HEK293 (cell line): ENCODE results near the gene PYROXD2.

ENCODE experiments used
- CTCF ChIA-PET: fragments of 350-600 bp; formaldehyde crosslinking; extraction: SDS; loops from one replicate; lab custom pipeline; 2021; ENCODE audit warnings: antibody characterized with exemption; lab: Yijun Ruan, JAX
- POLR2A ChIA-PET: fragments of 300-600 bp; formaldehyde crosslinking; extraction: SDS; loops from one replicate; lab custom pipeline; 2020; ENCODE audit warnings: antibody characterized with exemption, inconsistent platforms; lab: Yijun Ruan, JAX
- H3K27ac ChIP-seq: fragments of 200-500 bp; sonication (Bioruptor generic); 2 replicates; pipeline ENCODE4 v1.5.1; 2014; ENCODE audit warnings: low read depth, low read length, control low read depth, inconsistent platforms; ENCODE audit errors: extremely low read depth
- H3K36me3 ChIP-seq, 2 experiments: fragments of 200-500 bp in 1 of 2; sonication (Bioruptor generic) in 1 of 2; 1 replicate in 1 of 2; 2 replicates in 1 of 2; pipeline ENCODE4 v1.5.1; 2014 to 2017; ENCODE audit warnings: inconsistent platforms in 2 of 2, low read length in 2 of 2; ENCODE audit not compliant: control insufficient read depth in 2 of 2, insufficient read depth in 1 of 2
- H3K4me1 ChIP-seq: fragments of 200-500 bp; sonication (Bioruptor generic); 2 replicates; pipeline ENCODE4 v1.5.1; 2014; ENCODE audit warnings: mild to moderate bottlenecking, low read length, inconsistent platforms; ENCODE audit not compliant: control insufficient read depth, insufficient read depth
- H3K4me3 ChIP-seq: 2 replicates; pipeline ENCODE4 v1.5.1; 2011; ENCODE audit warnings: low read depth, mild to moderate bottlenecking, control low read depth, low read length, moderate library complexity
- H3K9me3 ChIP-seq: fragments of 200-500 bp; sonication (Bioruptor generic); 2 replicates; pipeline ENCODE4 v1.5.1; 2014; ENCODE audit warnings: low read depth, low read length, inconsistent platforms; ENCODE audit not compliant: control insufficient read depth, insufficient read depth
- IKZF3 ChIP-seq: fragments of 450-650 bp; IDR thresholded peaks from 2 replicates; pipeline ENCODE4 v1.5.0; 2018; ENCODE audit warnings: missing biosample characterization, mild to moderate bottlenecking, missing genetic modification characterization, moderate library complexity
- KLF16 ChIP-seq: fragments of 450-650 bp; formaldehyde crosslinking; IDR thresholded peaks from 2 replicates; pipeline ENCODE4 v1.5.1; 2017; ENCODE audit warnings: missing biosample characterization, missing genetic modification characterization
- OSR2 ChIP-seq: fragments of 450-650 bp; formaldehyde crosslinking; IDR thresholded peaks from 2 replicates; pipeline ENCODE4 v1.5.1; 2016; ENCODE audit warnings: missing biosample characterization, missing genetic modification characterization
- SCRT2 ChIP-seq: fragments of 450-650 bp; formaldehyde crosslinking; IDR thresholded peaks from 2 replicates; pipeline ENCODE4 v1.5.1; 2016; ENCODE audit warnings: missing biosample characterization, missing genetic modification characterization
- SETDB1 ChIP-seq: IDR thresholded peaks from one replicate; pipeline ENCODE4 v1.6.1; 2017; ENCODE audit warnings: mild to moderate bottlenecking, low read length, moderate library complexity, mixed read lengths; ENCODE audit not compliant: insufficient read length
- SP3 ChIP-seq: fragments of 450-650 bp; formaldehyde crosslinking; IDR thresholded peaks from 2 replicates; pipeline ENCODE4 v1.5.1; 2016; ENCODE audit warnings: missing biosample characterization, missing genetic modification characterization
- ZBTB20 ChIP-seq: fragments of 450-650 bp; formaldehyde crosslinking; IDR thresholded peaks from 2 replicates; pipeline ENCODE4 v1.5.1; 2016; ENCODE audit warnings: missing biosample characterization, missing genetic modification characterization
- ZBTB48 ChIP-seq: fragments of 450-650 bp; formaldehyde crosslinking; IDR thresholded peaks from 2 replicates; pipeline ENCODE4 v1.5.1; 2016; ENCODE audit warnings: missing biosample characterization, missing genetic modification characterization
- ZNF292 ChIP-seq: fragments of 450-650 bp; formaldehyde crosslinking; IDR thresholded peaks from 2 replicates; pipeline ENCODE4 v1.5.1; 2016; ENCODE audit warnings: low read depth, missing biosample characterization, missing genetic modification characterization, borderline replicate concordance
- ZNF394 ChIP-seq: fragments of 450-650 bp; formaldehyde crosslinking; IDR thresholded peaks from 2 replicates; pipeline ENCODE4 v1.5.1; 2016; ENCODE audit warnings: missing biosample characterization, missing genetic modification characterization, mild to moderate bottlenecking, moderate library complexity, borderline replicate concordance
- ZNF48 ChIP-seq: fragments of 450-650 bp; formaldehyde crosslinking; IDR thresholded peaks from 2 replicates; pipeline ENCODE4 v1.5.1; 2016; ENCODE audit warnings: missing biosample characterization, missing genetic modification characterization
- ZNF555 ChIP-seq: fragments of 450-650 bp; formaldehyde crosslinking; conservative IDR thresholded peaks from 2 replicates; pipeline ENCODE4 v1.5.1; 2017; ENCODE audit warnings: missing biosample characterization, mild to moderate bottlenecking, missing genetic modification characterization, inconsistent platforms
- ZNF560 ChIP-seq: fragments of 450-650 bp; formaldehyde crosslinking; IDR thresholded peaks from 2 replicates; pipeline ENCODE4 v1.5.1; 2017; ENCODE audit warnings: missing biosample characterization, missing genetic modification characterization, borderline replicate concordance
- ZNF596 ChIP-seq: fragments of 450-650 bp; IDR thresholded peaks from 2 replicates; pipeline ENCODE4 v1.5.0; 2018; ENCODE audit warnings: missing biosample characterization, mild to moderate bottlenecking, missing genetic modification characterization, moderate library complexity
- ZSCAN30 ChIP-seq: fragments of 450-650 bp; IDR thresholded peaks from 2 replicates; pipeline ENCODE4 v1.5.1; 2018; ENCODE audit warnings: missing biosample characterization, mild to moderate bottlenecking, missing genetic modification characterization, moderate library complexity
- TF ChIP-seq, protein P1 (sequence below): fragments of 450-650 bp; IDR thresholded peaks from 2 replicates; pipeline ENCODE4 v1.5.1; 2018; ENCODE audit warnings: missing biosample characterization, mild to moderate bottlenecking, missing genetic modification characterization
- TF ChIP-seq, protein P2 (sequence below): fragments of 450-650 bp; formaldehyde crosslinking; conservative IDR thresholded peaks from 2 replicates; pipeline ENCODE4 v1.5.1; 2016; ENCODE audit warnings: low read depth, missing biosample characterization, missing genetic modification characterization
- TF ChIP-seq, protein P3 (sequence below): fragments of 450-650 bp; formaldehyde crosslinking; IDR thresholded peaks from 2 replicates; pipeline ENCODE4 v1.5.1; 2016; ENCODE audit warnings: missing biosample characterization, missing genetic modification characterization
- TF ChIP-seq, protein P4 (sequence below): fragments of 450-650 bp; formaldehyde crosslinking; IDR thresholded peaks from 2 replicates; pipeline ENCODE4 v1.5.0; 2017; ENCODE audit warnings: missing biosample characterization, missing genetic modification characterization, borderline replicate concordance
- TF ChIP-seq, protein P5 (sequence below): fragments of 450-650 bp; formaldehyde crosslinking; IDR thresholded peaks from 2 replicates; pipeline ENCODE4 v1.5.1; 2017; ENCODE audit warnings: missing biosample characterization, missing genetic modification characterization

Gene PYROXD2

DNA sequence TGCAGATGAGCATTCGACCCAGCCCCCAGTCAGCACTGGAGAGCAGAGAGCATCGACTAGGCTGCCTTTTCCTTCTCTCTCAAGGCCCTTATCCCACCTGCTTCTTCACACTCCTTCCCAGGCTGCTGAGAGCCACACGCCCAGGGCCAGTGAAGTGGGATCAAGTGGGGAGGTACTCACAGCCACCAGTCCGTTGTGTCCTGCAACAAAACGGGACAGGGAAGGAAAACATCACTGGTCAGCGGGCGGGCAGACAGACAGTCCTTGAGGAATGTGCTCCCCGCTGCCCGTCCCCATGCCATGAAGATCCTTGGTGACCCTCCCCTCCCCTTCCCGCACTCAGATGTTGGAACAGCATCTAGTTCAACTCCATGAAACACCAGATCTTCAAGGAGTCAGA, 4.2 kb downstream of the PYROXD2 start:
- TF ChIP-seq SP3 (tag by site-specific recombination) (no peak), ZNF292 (tag by site-specific recombination) (no peak), OSR2 (tag by site-specific recombination) (no peak), ZNF596 (tag by site-specific recombination) (no peak), ZBTB48 (tag by site-specific recombination) (no peak), ZNF560 (tag by site-specific recombination) (no peak), IKZF3 (tag by site-specific recombination) (no peak)
- TF ChIP-seq, protein P1, sequence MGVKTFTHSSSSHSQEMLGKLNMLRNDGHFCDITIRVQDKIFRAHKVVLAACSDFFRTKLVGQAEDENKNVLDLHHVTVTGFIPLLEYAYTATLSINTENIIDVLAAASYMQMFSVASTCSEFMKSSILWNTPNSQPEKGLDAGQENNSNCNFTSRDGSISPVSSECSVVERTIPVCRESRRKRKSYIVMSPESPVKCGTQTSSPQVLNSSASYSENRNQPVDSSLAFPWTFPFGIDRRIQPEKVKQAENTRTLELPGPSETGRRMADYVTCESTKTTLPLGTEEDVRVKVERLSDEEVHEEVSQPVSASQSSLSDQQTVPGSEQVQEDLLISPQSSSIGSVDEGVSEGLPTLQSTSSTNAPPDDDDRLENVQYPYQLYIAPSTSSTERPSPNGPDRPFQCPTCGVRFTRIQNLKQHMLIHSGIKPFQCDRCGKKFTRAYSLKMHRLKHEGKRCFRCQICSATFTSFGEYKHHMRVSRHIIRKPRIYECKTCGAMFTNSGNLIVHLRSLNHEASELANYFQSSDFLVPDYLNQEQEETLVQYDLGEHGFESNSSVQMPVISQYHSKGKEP (tag by site-specific recombination): no peak
- TF ChIP-seq, protein P2, sequence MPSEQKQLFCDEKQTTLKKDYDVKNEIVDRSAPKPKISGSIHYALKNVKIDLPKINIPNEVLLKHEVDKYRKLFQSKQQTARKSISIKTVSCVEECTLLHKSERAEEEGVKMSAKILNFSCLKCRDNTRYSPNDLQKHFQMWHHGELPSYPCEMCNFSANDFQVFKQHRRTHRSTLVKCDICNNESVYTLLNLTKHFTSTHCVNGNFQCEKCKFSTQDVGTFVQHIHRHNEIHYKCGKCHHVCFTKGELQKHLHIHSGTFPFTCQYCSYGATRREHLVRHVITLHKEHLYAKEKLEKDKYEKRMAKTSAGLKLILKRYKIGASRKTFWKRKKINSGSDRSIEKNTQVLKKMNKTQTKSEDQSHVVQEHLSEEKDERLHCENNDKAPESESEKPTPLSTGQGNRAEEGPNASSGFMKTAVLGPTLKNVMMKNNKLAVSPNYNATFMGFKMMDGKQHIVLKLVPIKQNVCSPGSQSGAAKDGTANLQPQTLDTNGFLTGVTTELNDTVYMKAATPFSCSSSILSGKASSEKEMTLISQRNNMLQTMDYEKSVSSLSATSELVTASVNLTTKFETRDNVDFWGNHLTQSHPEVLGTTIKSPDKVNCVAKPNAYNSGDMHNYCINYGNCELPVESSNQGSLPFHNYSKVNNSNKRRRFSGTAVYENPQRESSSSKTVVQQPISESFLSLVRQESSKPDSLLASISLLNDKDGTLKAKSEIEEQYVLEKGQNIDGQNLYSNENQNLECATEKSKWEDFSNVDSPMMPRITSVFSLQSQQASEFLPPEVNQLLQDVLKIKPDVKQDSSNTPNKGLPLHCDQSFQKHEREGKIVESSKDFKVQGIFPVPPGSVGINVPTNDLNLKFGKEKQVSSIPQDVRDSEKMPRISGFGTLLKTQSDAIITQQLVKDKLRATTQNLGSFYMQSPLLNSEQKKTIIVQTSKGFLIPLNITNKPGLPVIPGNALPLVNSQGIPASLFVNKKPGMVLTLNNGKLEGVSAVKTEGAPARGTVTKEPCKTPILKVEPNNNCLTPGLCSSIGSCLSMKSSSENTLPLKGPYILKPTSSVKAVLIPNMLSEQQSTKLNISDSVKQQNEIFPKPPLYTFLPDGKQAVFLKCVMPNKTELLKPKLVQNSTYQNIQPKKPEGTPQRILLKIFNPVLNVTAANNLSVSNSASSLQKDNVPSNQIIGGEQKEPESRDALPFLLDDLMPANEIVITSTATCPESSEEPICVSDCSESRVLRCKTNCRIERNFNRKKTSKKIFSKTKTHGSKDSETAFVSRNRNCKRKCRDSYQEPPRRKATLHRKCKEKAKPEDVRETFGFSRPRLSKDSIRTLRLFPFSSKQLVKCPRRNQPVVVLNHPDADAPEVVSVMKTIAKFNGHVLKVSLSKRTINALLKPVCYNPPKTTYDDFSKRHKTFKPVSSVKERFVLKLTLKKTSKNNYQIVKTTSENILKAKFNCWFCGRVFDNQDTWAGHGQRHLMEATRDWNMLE: no peak
- POLR2A ChIA-PET: no interaction called here

DNA sequence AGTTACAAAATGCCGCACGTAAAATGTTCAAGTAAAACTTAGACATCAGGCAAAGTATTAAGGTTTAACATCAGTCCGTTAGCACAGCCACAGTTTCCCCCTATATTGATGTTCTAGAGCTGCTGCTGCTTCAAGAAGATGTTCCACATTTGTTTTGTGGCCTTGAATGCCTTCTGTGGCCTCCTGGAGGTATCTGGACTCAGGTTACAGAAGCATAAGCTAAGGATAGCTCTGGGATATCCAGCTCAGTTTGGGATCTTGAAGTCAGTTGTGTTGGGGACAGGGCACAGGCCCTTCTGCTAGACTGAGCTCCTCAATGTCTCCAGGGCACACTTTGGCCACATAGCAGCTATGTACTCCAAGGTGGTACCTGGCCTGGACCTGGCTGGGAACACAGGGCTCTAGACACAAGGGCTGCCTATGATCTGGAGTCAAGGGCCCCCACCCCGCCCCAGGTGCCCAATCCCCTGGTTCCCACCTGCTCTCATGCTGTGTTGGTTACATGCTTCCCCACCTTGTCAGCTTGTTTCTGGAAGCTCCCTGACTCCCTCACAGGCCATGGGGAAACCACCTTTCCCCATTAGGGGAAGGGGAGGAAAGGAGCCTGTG, 4.7 kb downstream of the PYROXD2 start:
- ChIA-PET CTCF (interaction anchor here (0.5 to 0.9 kb wide), 2 partner anchors 15 to 874 kb away, joined by 3 read pairs; no protein-coding TSS in a partner anchor), POLR2A (no interaction called here)
- TF ChIP-seq SP3 (tag by site-specific recombination) (no peak), KLF16 (no peak), SETDB1 (no peak), ZSCAN30 (tag by site-specific recombination) (no peak), SCRT2 (tag by site-specific recombination) (no peak), ZBTB20 (no peak), ZNF48 (tag by site-specific recombination) (no peak), ZNF394 (tag by site-specific recombination) (no peak), ZNF555 (tag by site-specific recombination) (no peak)
- TF ChIP-seq, protein P3, sequence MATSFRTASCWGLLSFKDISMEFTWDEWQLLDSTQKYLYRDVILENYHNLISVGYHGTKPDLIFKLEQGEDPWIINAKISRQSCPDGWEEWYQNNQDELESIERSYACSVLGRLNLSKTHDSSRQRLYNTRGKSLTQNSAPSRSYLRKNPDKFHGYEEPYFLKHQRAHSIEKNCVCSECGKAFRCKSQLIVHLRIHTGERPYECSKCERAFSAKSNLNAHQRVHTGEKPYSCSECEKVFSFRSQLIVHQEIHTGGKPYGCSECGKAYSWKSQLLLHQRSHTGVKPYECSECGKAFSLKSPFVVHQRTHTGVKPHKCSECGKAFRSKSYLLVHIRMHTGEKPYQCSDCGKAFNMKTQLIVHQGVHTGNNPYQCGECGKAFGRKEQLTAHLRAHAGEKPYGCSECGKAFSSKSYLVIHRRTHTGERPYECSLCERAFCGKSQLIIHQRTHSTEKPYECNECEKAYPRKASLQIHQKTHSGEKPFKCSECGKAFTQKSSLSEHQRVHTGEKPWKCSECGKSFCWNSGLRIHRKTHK: no peak
- TF ChIP-seq, protein P4, sequence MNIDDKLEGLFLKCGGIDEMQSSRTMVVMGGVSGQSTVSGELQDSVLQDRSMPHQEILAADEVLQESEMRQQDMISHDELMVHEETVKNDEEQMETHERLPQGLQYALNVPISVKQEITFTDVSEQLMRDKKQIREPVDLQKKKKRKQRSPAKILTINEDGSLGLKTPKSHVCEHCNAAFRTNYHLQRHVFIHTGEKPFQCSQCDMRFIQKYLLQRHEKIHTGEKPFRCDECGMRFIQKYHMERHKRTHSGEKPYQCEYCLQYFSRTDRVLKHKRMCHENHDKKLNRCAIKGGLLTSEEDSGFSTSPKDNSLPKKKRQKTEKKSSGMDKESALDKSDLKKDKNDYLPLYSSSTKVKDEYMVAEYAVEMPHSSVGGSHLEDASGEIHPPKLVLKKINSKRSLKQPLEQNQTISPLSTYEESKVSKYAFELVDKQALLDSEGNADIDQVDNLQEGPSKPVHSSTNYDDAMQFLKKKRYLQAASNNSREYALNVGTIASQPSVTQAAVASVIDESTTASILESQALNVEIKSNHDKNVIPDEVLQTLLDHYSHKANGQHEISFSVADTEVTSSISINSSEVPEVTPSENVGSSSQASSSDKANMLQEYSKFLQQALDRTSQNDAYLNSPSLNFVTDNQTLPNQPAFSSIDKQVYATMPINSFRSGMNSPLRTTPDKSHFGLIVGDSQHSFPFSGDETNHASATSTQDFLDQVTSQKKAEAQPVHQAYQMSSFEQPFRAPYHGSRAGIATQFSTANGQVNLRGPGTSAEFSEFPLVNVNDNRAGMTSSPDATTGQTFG: no peak
- TF ChIP-seq, protein P5, sequence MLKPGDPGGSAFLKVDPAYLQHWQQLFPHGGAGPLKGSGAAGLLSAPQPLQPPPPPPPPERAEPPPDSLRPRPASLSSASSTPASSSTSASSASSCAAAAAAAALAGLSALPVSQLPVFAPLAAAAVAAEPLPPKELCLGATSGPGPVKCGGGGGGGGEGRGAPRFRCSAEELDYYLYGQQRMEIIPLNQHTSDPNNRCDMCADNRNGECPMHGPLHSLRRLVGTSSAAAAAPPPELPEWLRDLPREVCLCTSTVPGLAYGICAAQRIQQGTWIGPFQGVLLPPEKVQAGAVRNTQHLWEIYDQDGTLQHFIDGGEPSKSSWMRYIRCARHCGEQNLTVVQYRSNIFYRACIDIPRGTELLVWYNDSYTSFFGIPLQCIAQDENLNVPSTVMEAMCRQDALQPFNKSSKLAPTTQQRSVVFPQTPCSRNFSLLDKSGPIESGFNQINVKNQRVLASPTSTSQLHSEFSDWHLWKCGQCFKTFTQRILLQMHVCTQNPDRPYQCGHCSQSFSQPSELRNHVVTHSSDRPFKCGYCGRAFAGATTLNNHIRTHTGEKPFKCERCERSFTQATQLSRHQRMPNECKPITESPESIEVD (tag by site-specific recombination): no peak

More for the DNA sequence above, 4.2 kb downstream of the PYROXD2 start:
- H3K4me1 ChIP-seq: peaks cover 6% of the 10 kb centered on the region
- H3K36me3 ChIP-seq: no peaks in the 10 kb centered on the region
- H3K27ac ChIP-seq: no peak overlapping the region
- CTCF ChIA-PET: no interaction called here
- no peaks in the 10 kb centered on the region for H3K9me3 ChIP-seq
- no peak overlapping the region for H3K4me3 ChIP-seq

More for the DNA sequence above, 4.7 kb downstream of the PYROXD2 start:
- Histone ChIP-seq H3K9me3 (no peaks in the 10 kb centered on the region), H3K36me3 (no peaks in the 10 kb centered on the region), H3K4me1 (peaks cover 2% of the 10 kb centered on the region; the same call in 1 of the 2 replicates), H3K4me3 (no peak overlapping the region), H3K27ac (no peak overlapping the region)
